IMR-90 (cell line): Measurements from ENCODE around the gene TSTD1. TPM values are rescaled to one million over a fixed set of nuclear protein-coding genes. Genes with fewer than 3 reads are reported as not detected.

Experiments
- ATAC-seq: fragments of 200-7000 bp; cut with Tn5 transposase; 2 replicates; pipeline ENCODE4 v1.9.1; 2020; ENCODE audit warnings: low read depth, mild to moderate bottlenecking, moderate library complexity
- BruUV-seq: library from RNA; stranded (reverse); fragments of 400-500 nt; replicated peaks from 2 replicates; lab custom pipeline; 2021; lab: Mats Ljungman, UMichigan
- CTCF ChIA-PET: fragments of 300-600 bp; formaldehyde crosslinking; extraction: SDS; loops from one replicate; lab custom pipeline; 2021; ENCODE audit warnings: antibody characterized with exemption; lab: Yijun Ruan, JAX
- POLR2A ChIA-PET: fragments of 300-600 bp; sonication (Branson Sonifier 250); formaldehyde crosslinking; loops from one replicate; lab custom pipeline; 2022; ENCODE audit warnings: antibody characterized with exemption; ENCODE audit not compliant: unreplicated experiment; lab: Charles Lee
- DNase-seq: peaks from one replicate; pipeline ENCODE4 v3.0.0; 2013
- H2AFZ ChIP-seq: replicated peaks from 2 replicates; pipeline ENCODE3; 2013; ENCODE audit warnings: low read length, mild to moderate bottlenecking; ENCODE audit not compliant: poor library complexity
- H2AK5ac ChIP-seq: 2 replicates; pipeline ENCODE4 v1.6.1; 2013; ENCODE audit warnings: low read depth, low read length, inconsistent platforms
- H2AK9ac ChIP-seq: replicated peaks from 2 replicates; pipeline ENCODE3; 2013; ENCODE audit warnings: mild to moderate bottlenecking, low read depth, low read length, moderate library complexity; ENCODE audit not compliant: poor library complexity
- H2BK120ac ChIP-seq: 2 replicates; pipeline ENCODE4 v1.6.1; 2013; ENCODE audit warnings: low read depth, low read length, inconsistent platforms
- H2BK15ac ChIP-seq: 3 replicates; pipeline ENCODE4 v1.6.1; 2013; ENCODE audit warnings: low read depth, low read length, inconsistent platforms
- H2BK20ac ChIP-seq: 2 replicates; pipeline ENCODE4 v1.6.1; 2013; ENCODE audit warnings: low read depth, mild to moderate bottlenecking, inconsistent platforms, low read length, moderate library complexity
- H2BK5ac ChIP-seq: 2 replicates; pipeline ENCODE4 v1.6.1; 2013; ENCODE audit warnings: mild to moderate bottlenecking, low read depth, low read length, inconsistent platforms; ENCODE audit not compliant: poor library complexity, severe bottlenecking
- H3K14ac ChIP-seq: replicated peaks from 2 replicates; pipeline ENCODE4 v1.6.1; 2013; ENCODE audit warnings: low read depth, low read length, inconsistent platforms
- H3K18ac ChIP-seq: 2 replicates; pipeline ENCODE4 v1.6.1; 2013; ENCODE audit warnings: low read depth, low read length, control low read depth
- H3K23ac ChIP-seq: 2 replicates; pipeline ENCODE4 v1.6.1; 2013; ENCODE audit warnings: low read depth, low read length, inconsistent platforms
- H3K27ac ChIP-seq: 2 replicates; pipeline ENCODE4 v1.5.1; 2013; ENCODE audit warnings: mild to moderate bottlenecking, control low read depth, low read length; ENCODE audit not compliant: insufficient read depth
- H3K27me3 ChIP-seq: 2 replicates; pipeline ENCODE4 v1.6.1; 2013; ENCODE audit warnings: low read length; ENCODE audit not compliant: control insufficient read depth, insufficient read depth
- H3K36me3 ChIP-seq: 2 replicates; pipeline ENCODE4 v1.6.1; 2013; ENCODE audit warnings: low read length, mixed read lengths; ENCODE audit not compliant: control insufficient read depth, insufficient read depth
- H3K4ac ChIP-seq: 2 replicates; pipeline ENCODE4 v1.6.1; 2013; ENCODE audit warnings: low read depth, low read length, inconsistent platforms
- H3K4me1 ChIP-seq: 2 replicates; pipeline ENCODE4 v1.6.1; 2013; ENCODE audit warnings: low read length, mixed read lengths; ENCODE audit not compliant: control insufficient read depth, insufficient read depth
- H3K4me2 ChIP-seq: 2 replicates; pipeline ENCODE4 v1.6.1; 2013; ENCODE audit warnings: low read depth, mild to moderate bottlenecking, control low read depth, low read length, moderate library complexity
- H3K4me3 ChIP-seq: 2 replicates; pipeline ENCODE4 v1.5.1; 2013; ENCODE audit warnings: low read depth, mild to moderate bottlenecking, control low read depth, low read length, moderate library complexity; ENCODE audit not compliant: insufficient read depth
- H3K56ac ChIP-seq: 2 replicates; pipeline ENCODE4 v1.6.1; 2013; ENCODE audit warnings: low read length, inconsistent platforms; ENCODE audit not compliant: insufficient read depth; ENCODE audit errors: extremely low read depth
- H3K79me1 ChIP-seq, 2 experiments: 2 replicates each; pipeline ENCODE4 v1.6.1; 2013; ENCODE audit warnings: low read length in 2 of 2, inconsistent platforms in 1 of 2, low read depth in 1 of 2
- H3K9ac ChIP-seq: 2 replicates; pipeline ENCODE4 v1.6.1; 2013; ENCODE audit warnings: low read depth, low read length, control low read depth
- H3K9me1 ChIP-seq: 2 replicates; pipeline ENCODE4 v1.6.1; 2013; ENCODE audit warnings: low read length, inconsistent platforms; ENCODE audit not compliant: insufficient read depth
- H3K9me3 ChIP-seq: 2 replicates; pipeline ENCODE4 v1.6.1; 2013; ENCODE audit warnings: low read length; ENCODE audit not compliant: control insufficient read depth, insufficient read depth
- H4K20me1 ChIP-seq: 2 replicates; pipeline ENCODE4 v1.6.1; 2013; ENCODE audit warnings: low read length, inconsistent platforms; ENCODE audit not compliant: insufficient read depth
- H4K5ac ChIP-seq: 2 replicates; pipeline ENCODE4 v1.6.1; 2013; ENCODE audit warnings: mild to moderate bottlenecking, low read depth, low read length, control low read depth
- H4K8ac ChIP-seq, 2 experiments: 2 replicates each; pipeline ENCODE4 v1.6.1; 2013; ENCODE audit warnings: low read depth in 2 of 2, low read length in 2 of 2, control low read depth in 1 of 2, inconsistent platforms in 1 of 2
- H4K91ac ChIP-seq: 2 replicates; pipeline ENCODE4 v1.6.1; 2013; ENCODE audit warnings: low read depth, low read length, inconsistent platforms; ENCODE audit not compliant: insufficient read depth
- RAD21 ChIP-seq: IDR thresholded peaks from 2 replicates; pipeline ENCODE4 v1.6.1; 2012; ENCODE audit warnings: low read length, improper control_type of control experiment
- WGBS, 2 experiments: methylation state at CpG; one replicate each; pipeline versions ENCODE4 v1.1.5 to v1.1.7; 2013; ENCODE audit warnings: missing lambda C conversion rate in 2 of 2; ENCODE audit not compliant: insufficient read length in 1 of 2; ENCODE audit errors: extremely low coverage in 2 of 2; 5-methylcytosine and 5-hydroxymethylcytosine counted together
- dilution Hi-C: fragments of 300-500 bp; cut with HindIII; formaldehyde crosslinking; loops from one replicate; pipeline ENCODE4 v1.14.3; 2018; ENCODE audit warnings: low sequenced_read_pairs; ENCODE audit not compliant: unreplicated experiment
- in situ Hi-C: fragments of 300-500 bp; cut with MboI; formaldehyde crosslinking; loops from 3 replicates; pipeline ENCODE4 v1.14.3; 2019; ENCODE audit warnings: low sequenced_read_pairs, inconsistent platforms, mixed read lengths
- intact Hi-C: fragments of 100-400 bp; cut with micrococcal nuclease; formaldehyde crosslinking; loops from 2 replicates; pipeline ENCODE4 v1.10.0; 2022
- polyA plus RNA-seq, 3 experiments: library from polyadenylated mRNA; depleted of rRNA; stranded (reverse); fragments of >200 nt; gene quantifications; 2 replicates each; pipeline ENCODE4 v1.2.3, GENCODE V29; 2012; ENCODE audit warnings: low replicate concordance in 1 of 3
- total RNA-seq: library from RNA; depleted of rRNA; stranded (reverse); fragments of >200 nt; gene quantifications from 2 replicates; pipeline ENCODE4 v1.2.3, GENCODE V29; 2012

Gene TSTD1
- total and polyA plus RNA-seq, 2 of the 4 experiments (the other 2 are of a cell fraction) = 0.21 TPM; not detected in 1

GRCh38 chr1:160996178-160996577 is 42.6 kb downstream of the TSTD1 start:
- in situ Hi-C loops (loop anchor here (5.0 kb wide), 2 partner anchors 51 to 101 kb away; partner anchors contain the start of genes KLHDC9 and USF1), dilution Hi-C loops (no loop called here), intact Hi-C loops (no loop called here)
- H2BK5ac ChIP-seq = no peak overlapping the region
- no peak overlapping the region for H3K4me2 ChIP-seq
- H4K20me1 ChIP-seq = no peaks in the 10 kb centered on the region
- no peak overlapping the region for H3K9ac ChIP-seq
- H2AFZ ChIP-seq = no peak overlapping the region
- no peak overlapping the region for H2BK15ac ChIP-seq
- no peaks in the 10 kb centered on the region for H3K9me1 ChIP-seq
- H2AK9ac ChIP-seq = no peak overlapping the region
- DNase-seq (peak; percentile 54), ATAC-seq (no peak)
- no peak overlapping the region for H2BK20ac ChIP-seq
- H4K91ac ChIP-seq = no peak overlapping the region
- no peaks in the 10 kb centered on the region for H3K9me3 ChIP-seq
- no peak overlapping the region for H3K27ac ChIP-seq
- ChIA-PET CTCF (interaction anchor here (1.9 to 2.7 kb wide), 2 partner anchors 10 to 101 kb away, joined by 10 to 23 read pairs; partner anchors contain the start of gene KLHDC9), POLR2A (no interaction called here)
- no peak overlapping the region for H2AK5ac ChIP-seq
- no CpG with 5 or more reads among the region's 3 CpGs for whole genome bisulfite sequencing, 2 experiments
- H3K23ac ChIP-seq = no peak overlapping the region
- no peaks in the 10 kb centered on the region for H3K27me3 ChIP-seq
- H3K79me1 ChIP-seq = no peaks in the 10 kb centered on the region
- H3K56ac ChIP-seq = no peak overlapping the region
- no TSS peak for BruUV-seq
- no peak overlapping the region for H3K14ac ChIP-seq
- H4K8ac ChIP-seq = no peak overlapping the region
- no peak overlapping the region for H4K5ac ChIP-seq
- no peak overlapping the region for H3K4me3 ChIP-seq
- no peaks in the 10 kb centered on the region for H3K4me1 ChIP-seq
- H2BK120ac ChIP-seq = no peak overlapping the region
- no peak for TF ChIP-seq RAD21
- H3K36me3 ChIP-seq = no peaks in the 10 kb centered on the region
- no peak overlapping the region for H3K18ac ChIP-seq
- H3K4ac ChIP-seq = no peak overlapping the region
